ENCODE results near the gene ARHGDIG.

DNA sequence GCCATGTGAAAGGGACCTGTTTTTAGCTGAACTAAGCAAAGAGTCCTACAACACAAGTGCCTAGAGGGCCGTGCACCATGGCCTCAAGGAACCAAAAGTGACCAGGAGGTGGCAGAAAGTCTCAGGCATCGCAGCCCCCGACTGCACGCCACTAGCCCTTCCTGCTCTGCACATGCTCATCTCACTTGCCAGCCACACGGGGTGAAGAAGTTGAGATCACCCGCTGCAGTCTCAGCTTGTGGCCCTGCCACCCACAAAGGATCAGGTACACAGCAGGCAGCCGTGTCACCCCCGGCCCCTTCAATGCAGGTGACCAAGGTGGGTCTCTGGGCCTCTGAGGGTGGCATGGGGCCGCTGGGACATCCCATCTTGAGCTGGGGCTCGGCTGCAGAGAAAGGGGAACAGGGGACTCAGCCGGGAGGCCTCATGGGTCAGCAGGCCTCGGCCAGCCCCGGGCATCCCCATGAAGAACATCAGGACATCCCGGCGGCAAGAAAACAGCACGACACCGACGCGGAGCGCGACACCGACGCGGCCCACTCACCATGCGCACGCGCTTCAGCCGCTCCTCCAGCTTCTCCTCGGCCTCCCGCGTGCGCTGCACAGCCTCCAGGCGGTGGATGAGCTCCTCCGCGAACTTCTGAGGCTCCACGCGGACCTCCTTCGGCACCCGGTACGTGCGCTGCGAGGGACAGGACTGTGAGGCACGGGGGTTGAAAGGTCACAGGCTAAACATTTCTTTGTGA is 23.5 kb downstream of the ARHGDIG start:
- TF ChIP-seq, protein P1, sequence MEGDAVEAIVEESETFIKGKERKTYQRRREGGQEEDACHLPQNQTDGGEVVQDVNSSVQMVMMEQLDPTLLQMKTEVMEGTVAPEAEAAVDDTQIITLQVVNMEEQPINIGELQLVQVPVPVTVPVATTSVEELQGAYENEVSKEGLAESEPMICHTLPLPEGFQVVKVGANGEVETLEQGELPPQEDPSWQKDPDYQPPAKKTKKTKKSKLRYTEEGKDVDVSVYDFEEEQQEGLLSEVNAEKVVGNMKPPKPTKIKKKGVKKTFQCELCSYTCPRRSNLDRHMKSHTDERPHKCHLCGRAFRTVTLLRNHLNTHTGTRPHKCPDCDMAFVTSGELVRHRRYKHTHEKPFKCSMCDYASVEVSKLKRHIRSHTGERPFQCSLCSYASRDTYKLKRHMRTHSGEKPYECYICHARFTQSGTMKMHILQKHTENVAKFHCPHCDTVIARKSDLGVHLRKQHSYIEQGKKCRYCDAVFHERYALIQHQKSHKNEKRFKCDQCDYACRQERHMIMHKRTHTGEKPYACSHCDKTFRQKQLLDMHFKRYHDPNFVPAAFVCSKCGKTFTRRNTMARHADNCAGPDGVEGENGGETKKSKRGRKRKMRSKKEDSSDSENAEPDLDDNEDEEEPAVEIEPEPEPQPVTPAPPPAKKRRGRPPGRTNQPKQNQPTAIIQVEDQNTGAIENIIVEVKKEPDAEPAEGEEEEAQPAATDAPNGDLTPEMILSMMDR (IDR thresholded peaks at IDR 0.05; ENCODE audit: low read depth, low read length): no peak
- TF ChIP-seq EZH2phosphoT487 (IDR thresholded peaks at IDR 0.05; ENCODE audit: low read depth): no peak

Data from OCI-LY3 (cell line).